Endothelial cell of umbilical vein (primary cell): ENCODE measurements around the gene CDC42BPG. TPM values are rescaled to one million over a fixed set of nuclear protein-coding genes. Genes with fewer than 3 reads are reported as not detected.

Source experiments
- BruUV-seq: library from RNA; stranded (reverse); fragments of 400-500 nt; replicated peaks from 2 replicates; lab custom pipeline; 2021; lab: Mats Ljungman, UMichigan
- CTCF ChIA-PET: fragments of 300-600, 350-600 bp; sonication (Branson Sonifier 250); formaldehyde crosslinking; loops from one replicate; lab custom pipeline; 2021; ENCODE audit warnings: antibody characterized with exemption, inconsistent platforms; lab: Charles Lee
- POLR2A ChIA-PET: fragments of 300-600, 350-600 bp; sonication (Branson Sonifier 250); formaldehyde crosslinking; loops from one replicate; lab custom pipeline; 2021; ENCODE audit warnings: antibody characterized with exemption, inconsistent platforms; lab: Charles Lee
- DNase-seq: peaks from one replicate; pipeline ENCODE4 v3.0.0-alpha.2; 2011; ENCODE audit warnings: low read depth, low spot score
- FAIRE-seq: peaks from 2 replicates; lab custom pipeline; 2011; peaks lifted over from hg19 to GRCh38; lab: Jason Lieb, UNC
- H2AFZ ChIP-seq: 2 replicates; pipeline ENCODE4 v1.6.0; 2012; ENCODE audit warnings: low read depth, low read length, control low read depth, inconsistent platforms
- H3K27ac ChIP-seq: 2 replicates; pipeline ENCODE4 v1.5.1; 2011; ENCODE audit warnings: low read depth, mild to moderate bottlenecking, control low read depth, low read length, moderate library complexity; ENCODE audit not compliant: insufficient read depth
- H3K27me3 ChIP-seq, 2 experiments: 2 replicates each; pipeline versions ENCODE4 v1.6.0 to v1.6.1; 2011; ENCODE audit warnings: low read length in 2 of 2, mixed read lengths in 1 of 2; ENCODE audit not compliant: control insufficient read depth in 2 of 2, insufficient read depth in 2 of 2
- H3K36me3 ChIP-seq, 2 experiments: 2 replicates in 1 of 2; 3 replicates in 1 of 2; pipeline ENCODE4 v1.5.1; 2011; ENCODE audit warnings: low read length in 2 of 2, mild to moderate bottlenecking in 1 of 2, moderate library complexity in 1 of 2; ENCODE audit not compliant: control insufficient read depth in 2 of 2, insufficient read depth in 2 of 2; ENCODE audit errors: extremely low read depth in 1 of 2
- H3K4me1 ChIP-seq: 3 replicates; pipeline ENCODE4 v1.5.1; 2011; ENCODE audit warnings: mild to moderate bottlenecking, low read length; ENCODE audit not compliant: control insufficient read depth, insufficient read depth; ENCODE audit errors: extremely low read depth
- H3K4me2 ChIP-seq: 2 replicates; pipeline ENCODE4 v1.6.1; 2011; ENCODE audit warnings: low read length, control low read depth, mixed read lengths; ENCODE audit not compliant: insufficient read depth
- H3K4me3 ChIP-seq, 3 experiments: fragments of 200-600 bp in 1 of 3; sonication (generic), shearing (Covaris generic) in 1 of 3; replicated peaks in 1 of 3; 2 replicates each; pipeline ENCODE4 v1.5.1; 2011 to 2016; ENCODE audit warnings: control low read depth in 3 of 3, low read length in 3 of 3, mild to moderate bottlenecking in 2 of 3, inconsistent platforms in 1 of 3, low read depth in 1 of 3, moderate library complexity in 1 of 3; ENCODE audit not compliant: insufficient read depth in 1 of 3
- H3K79me2 ChIP-seq: 2 replicates; pipeline ENCODE4 v1.6.0; 2012; ENCODE audit warnings: low read length, inconsistent platforms; ENCODE audit not compliant: control insufficient read depth, insufficient read depth
- H3K9ac ChIP-seq: replicated peaks from 2 replicates; pipeline ENCODE3; 2011; ENCODE audit warnings: low read length, control low read depth; ENCODE audit not compliant: insufficient read depth; ENCODE audit errors: extremely low read depth
- H3K9me1 ChIP-seq: replicated peaks from 3 replicates; pipeline ENCODE4 v1.6.0; 2011; ENCODE audit warnings: mild to moderate bottlenecking, low read length; ENCODE audit not compliant: control insufficient read depth, insufficient read depth; ENCODE audit errors: extremely low read depth
- H3K9me3 ChIP-seq: replicated peaks from 2 replicates; pipeline ENCODE4 v1.5.1; 2012; ENCODE audit warnings: low read length, inconsistent platforms; ENCODE audit not compliant: control insufficient read depth, insufficient read depth
- H4K20me1 ChIP-seq: replicated peaks from 2 replicates; pipeline ENCODE3; 2011; ENCODE audit warnings: mild to moderate bottlenecking, low read length; ENCODE audit not compliant: control insufficient read depth, insufficient read depth; ENCODE audit errors: extremely low read depth
- CTCF ChIP-seq, 2 donors: IDR thresholded peaks; 1 replicate in 1 of 2; 2 replicates in 1 of 2; pipeline ENCODE4 v1.5.1; 2011; ENCODE audit warnings: low read length in 2 of 2, mild to moderate bottlenecking in 2 of 2, moderate library complexity in 2 of 2, control low read depth in 1 of 2, inconsistent platforms in 1 of 2, low read depth in 1 of 2; ENCODE audit not compliant: insufficient read depth in 1 of 2; ENCODE audit errors: extremely low read depth in 1 of 2
- EZH2 ChIP-seq: IDR thresholded peaks from 2 replicates; pipeline ENCODE4 v1.6.1; 2012; ENCODE audit warnings: borderline replicate concordance, low read depth, mild to moderate bottlenecking, moderate library complexity, low read length, inconsistent platforms; ENCODE audit not compliant: severe bottlenecking
- FOS ChIP-seq: IDR thresholded peaks from 2 replicates; pipeline ENCODE4 v1.6.1; 2011; ENCODE audit warnings: mild to moderate bottlenecking, low read length, moderate library complexity, borderline replicate concordance; ENCODE audit not compliant: insufficient read depth
- GATA2 ChIP-seq: IDR thresholded peaks from 2 replicates; pipeline ENCODE4 v1.7.0; 2011; ENCODE audit warnings: low read depth, mild to moderate bottlenecking, moderate library complexity, mixed read lengths, low read length; ENCODE audit not compliant: insufficient read length, insufficient read depth
- JUN ChIP-seq: IDR thresholded peaks from 2 replicates; pipeline ENCODE4 v1.6.1; 2011; ENCODE audit warnings: borderline replicate concordance, low read depth; ENCODE audit not compliant: insufficient read length, insufficient read depth
- MAX ChIP-seq: IDR thresholded peaks from 2 replicates; pipeline ENCODE4 v1.6.1; 2011; ENCODE audit not compliant: insufficient read depth, insufficient read length
- MYC ChIP-seq: IDR thresholded peaks from one replicate; pipeline ENCODE4 v1.6.1; 2011; ENCODE audit warnings: mild to moderate bottlenecking, low read depth, low read length
- POLR2A ChIP-seq: IDR thresholded peaks from 2 replicates; pipeline ENCODE4 v1.6.1; 2012; ENCODE audit warnings: low read depth, mild to moderate bottlenecking, control low read depth, low read length
- POLR2AphosphoS5 ChIP-seq: IDR thresholded peaks from 2 replicates; pipeline ENCODE4 v1.6.1; 2012; ENCODE audit warnings: low read depth, mild to moderate bottlenecking, control low read depth, low read length, moderate library complexity; ENCODE audit not compliant: insufficient read depth
- dilution Hi-C: fragments of 300-500 bp; cut with MboI; formaldehyde crosslinking; loops from one replicate; pipeline ENCODE4 v1.15.0; 2019; ENCODE audit warnings: low sequenced_read_pairs; ENCODE audit not compliant: extremely low pct_ligation_motif_present
- intact Hi-C: fragments of 100-400 bp; cut with micrococcal nuclease; formaldehyde crosslinking; loops from one replicate; pipeline ENCODE4 v1.10.0; 2022
- polyA plus RNA-seq, 4 experiments: library from polyadenylated mRNA; depleted of rRNA in 3 of 4; stranded (reverse) in 3 of 4; unstranded in 1 of 4; fragments of >200 nt; gene quantifications; 2 replicates each; pipeline versions ENCODE4 v1.2.1 to v1.2.3, GENCODE V29; 2011 to 2012; ENCODE audit warnings: missing spikeins in 1 of 4
- total RNA-seq: library from RNA; stranded (reverse); gene quantifications from 2 replicates; pipeline ENCODE4 v1.2.3, GENCODE V29; 2021

Gene CDC42BPG
- total and polyA plus RNA-seq, 2 donors (not counting 3 experiments of a cell fraction or from before 2014, with no cell fraction given), result 0.19 to 0.42 TPM

GRCh38 chr11:64796047-64796756 is 48.3 kb downstream of the CDC42BPG start:
- no peak overlapping the region for H2AFZ ChIP-seq
- H4K20me1 ChIP-seq, result no peaks in the 10 kb centered on the region
- dilution Hi-C loops (no loop called here), intact Hi-C loops (no loop called here)
- H3K9ac ChIP-seq, result no peak overlapping the region
- H3K9me1 ChIP-seq, result no peaks in the 10 kb centered on the region
- BruUV-seq, result no TSS peak
- H3K4me3 ChIP-seq, result no peak overlapping the region
- H3K4me1 ChIP-seq, result peaks cover 14% of the 10 kb centered on the region
- FAIRE-seq, result no peak
- no peak overlapping the region for H3K4me2 ChIP-seq
- H3K27ac ChIP-seq, result no peak overlapping the region
- no peaks in the 10 kb centered on the region for H3K9me3 ChIP-seq
- no peaks in the 10 kb centered on the region for H3K27me3 ChIP-seq
- H3K79me2 ChIP-seq, result no peaks in the 10 kb centered on the region
- DNase-seq, result no peak
- POLR2A ChIA-PET, result no interaction called here
- H3K36me3 ChIP-seq, result peaks cover 5 to 17% of the 10 kb centered on the region in 2 experiments
- no peak for TF ChIP-seq JUN
- no peak for TF ChIP-seq EZH2
- no peak for TF ChIP-seq FOS
- TF ChIP-seq POLR2A, result no peak
- no peak for TF ChIP-seq CTCF (IDR thresholded peaks at IDR 0.05; ENCODE audit: extremely low read depth in 1 of 2, insufficient read depth in 1 of 2, low read depth in 1 of 2, low read length in 2 of 2)
- no peak for TF ChIP-seq POLR2AphosphoS5
- no peak for TF ChIP-seq MAX
- no peak for TF ChIP-seq MYC
- no peak for TF ChIP-seq GATA2
- CTCF ChIA-PET, result no interaction called here
